Measurements from ENCODE around the gene ZNF117. TPM values are rescaled to one million over a fixed set of nuclear protein-coding genes. Genes with fewer than 3 reads are reported as not detected.

The ZNF117 gene
- total and polyA plus RNA-seq, 9 of the 15 experiments (the other 6 are each of a cell fraction or from before 2014, with no cell fraction given): 2.5 to 18.9 (median 14.1) TPM

DNA sequence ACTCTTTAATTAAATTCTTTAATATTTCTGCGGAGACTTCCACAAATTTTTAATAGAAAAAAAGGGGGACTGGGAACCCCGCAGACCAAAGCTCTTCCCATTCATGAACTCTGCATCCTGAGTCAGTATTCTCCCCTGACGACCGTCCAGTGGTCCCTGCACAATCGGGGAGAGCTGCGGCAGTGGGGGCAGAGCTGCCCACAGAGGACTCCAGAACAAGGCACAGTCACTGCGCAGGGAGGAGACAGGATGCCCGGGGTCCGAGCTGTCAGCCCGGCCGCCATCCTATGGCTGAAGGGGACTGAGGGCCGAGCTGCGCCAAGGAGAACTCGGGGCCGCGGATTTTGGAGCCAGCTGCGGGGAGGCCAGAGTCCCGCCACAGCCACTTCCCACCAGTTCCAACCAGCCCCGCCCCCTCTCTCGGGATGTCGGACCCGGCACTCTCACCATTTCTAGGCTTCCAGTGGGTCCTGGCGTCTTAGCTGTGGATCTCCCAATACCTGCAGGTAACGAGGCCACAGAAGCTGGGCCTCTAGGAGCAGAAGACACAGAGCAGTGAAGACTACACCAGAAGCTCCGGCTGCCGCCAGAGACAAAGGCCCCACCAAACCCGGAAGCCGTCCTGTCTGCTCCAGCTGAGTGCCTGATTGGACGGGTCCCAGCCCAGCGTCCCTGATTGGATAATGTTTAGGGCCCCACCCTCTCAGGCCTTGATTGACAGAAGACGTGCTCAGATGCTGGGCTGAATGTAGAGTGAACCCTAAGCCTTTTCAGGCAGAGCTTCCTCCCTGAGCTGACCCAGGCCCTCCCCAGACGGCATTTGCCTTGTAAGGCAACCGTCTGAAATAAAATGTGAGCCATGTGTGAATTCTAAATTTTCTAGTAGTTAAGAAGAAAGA is 15.5 kb upstream of the ZNF117 start, which contains the start of gene ERV3-1 (continued):
- TF ChIP-seq, protein P1, sequence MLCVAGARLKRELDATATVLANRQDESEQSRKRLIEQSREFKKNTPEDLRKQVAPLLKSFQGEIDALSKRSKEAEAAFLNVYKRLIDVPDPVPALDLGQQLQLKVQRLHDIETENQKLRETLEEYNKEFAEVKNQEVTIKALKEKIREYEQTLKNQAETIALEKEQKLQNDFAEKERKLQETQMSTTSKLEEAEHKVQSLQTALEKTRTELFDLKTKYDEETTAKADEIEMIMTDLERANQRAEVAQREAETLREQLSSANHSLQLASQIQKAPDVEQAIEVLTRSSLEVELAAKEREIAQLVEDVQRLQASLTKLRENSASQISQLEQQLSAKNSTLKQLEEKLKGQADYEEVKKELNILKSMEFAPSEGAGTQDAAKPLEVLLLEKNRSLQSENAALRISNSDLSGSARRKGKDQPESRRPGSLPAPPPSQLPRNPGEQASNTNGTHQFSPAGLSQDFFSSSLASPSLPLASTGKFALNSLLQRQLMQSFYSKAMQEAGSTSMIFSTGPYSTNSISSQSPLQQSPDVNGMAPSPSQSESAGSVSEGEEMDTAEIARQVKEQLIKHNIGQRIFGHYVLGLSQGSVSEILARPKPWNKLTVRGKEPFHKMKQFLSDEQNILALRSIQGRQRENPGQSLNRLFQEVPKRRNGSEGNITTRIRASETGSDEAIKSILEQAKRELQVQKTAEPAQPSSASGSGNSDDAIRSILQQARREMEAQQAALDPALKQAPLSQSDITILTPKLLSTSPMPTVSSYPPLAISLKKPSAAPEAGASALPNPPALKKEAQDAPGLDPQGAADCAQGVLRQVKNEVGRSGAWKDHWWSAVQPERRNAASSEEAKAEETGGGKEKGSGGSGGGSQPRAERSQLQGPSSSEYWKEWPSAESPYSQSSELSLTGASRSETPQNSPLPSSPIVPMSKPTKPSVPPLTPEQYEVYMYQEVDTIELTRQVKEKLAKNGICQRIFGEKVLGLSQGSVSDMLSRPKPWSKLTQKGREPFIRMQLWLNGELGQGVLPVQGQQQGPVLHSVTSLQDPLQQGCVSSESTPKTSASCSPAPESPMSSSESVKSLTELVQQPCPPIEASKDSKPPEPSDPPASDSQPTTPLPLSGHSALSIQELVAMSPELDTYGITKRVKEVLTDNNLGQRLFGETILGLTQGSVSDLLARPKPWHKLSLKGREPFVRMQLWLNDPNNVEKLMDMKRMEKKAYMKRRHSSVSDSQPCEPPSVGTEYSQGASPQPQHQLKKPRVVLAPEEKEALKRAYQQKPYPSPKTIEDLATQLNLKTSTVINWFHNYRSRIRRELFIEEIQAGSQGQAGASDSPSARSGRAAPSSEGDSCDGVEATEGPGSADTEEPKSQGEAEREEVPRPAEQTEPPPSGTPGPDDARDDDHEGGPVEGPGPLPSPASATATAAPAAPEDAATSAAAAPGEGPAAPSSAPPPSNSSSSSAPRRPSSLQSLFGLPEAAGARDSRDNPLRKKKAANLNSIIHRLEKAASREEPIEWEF (CRISPR knock-in tag; IDR thresholded peaks at IDR 0.05): no peak
- peak; percentile 68 to 74 for TF ChIP-seq NRF1 (conservative IDR thresholded peaks at IDR 0.05 in 1 of 2, IDR thresholded peaks at IDR 0.05 in 1 of 2)
- TF ChIP-seq, protein P2, sequence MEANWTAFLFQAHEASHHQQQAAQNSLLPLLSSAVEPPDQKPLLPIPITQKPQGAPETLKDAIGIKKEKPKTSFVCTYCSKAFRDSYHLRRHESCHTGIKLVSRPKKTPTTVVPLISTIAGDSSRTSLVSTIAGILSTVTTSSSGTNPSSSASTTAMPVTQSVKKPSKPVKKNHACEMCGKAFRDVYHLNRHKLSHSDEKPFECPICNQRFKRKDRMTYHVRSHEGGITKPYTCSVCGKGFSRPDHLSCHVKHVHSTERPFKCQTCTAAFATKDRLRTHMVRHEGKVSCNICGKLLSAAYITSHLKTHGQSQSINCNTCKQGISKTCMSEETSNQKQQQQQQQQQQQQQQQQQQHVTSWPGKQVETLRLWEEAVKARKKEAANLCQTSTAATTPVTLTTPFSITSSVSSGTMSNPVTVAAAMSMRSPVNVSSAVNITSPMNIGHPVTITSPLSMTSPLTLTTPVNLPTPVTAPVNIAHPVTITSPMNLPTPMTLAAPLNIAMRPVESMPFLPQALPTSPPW (CRISPR knock-in tag; IDR thresholded peaks at IDR 0.05): peak; percentile 68
- no peak for TF ChIP-seq PCBP1 (IDR thresholded peaks at IDR 0.05; ENCODE audit: low read depth, low read length, poor library complexity, severe bottlenecking)
- no peak for TF ChIP-seq PRMT5 (CRISPR knock-in tag; IDR thresholded peaks at IDR 0.05)
- TF ChIP-seq SRSF9 (IDR thresholded peaks at IDR 0.05; ENCODE audit: borderline replicate concordance, low read depth, low read length): no peak
- TF ChIP-seq RNF2 (IDR thresholded peaks at IDR 0.05): no peak
- TF ChIP-seq, protein P3, sequence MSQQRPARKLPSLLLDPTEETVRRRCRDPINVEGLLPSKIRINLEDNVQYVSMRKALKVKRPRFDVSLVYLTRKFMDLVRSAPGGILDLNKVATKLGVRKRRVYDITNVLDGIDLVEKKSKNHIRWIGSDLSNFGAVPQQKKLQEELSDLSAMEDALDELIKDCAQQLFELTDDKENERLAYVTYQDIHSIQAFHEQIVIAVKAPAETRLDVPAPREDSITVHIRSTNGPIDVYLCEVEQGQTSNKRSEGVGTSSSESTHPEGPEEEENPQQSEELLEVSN (IDR thresholded peaks at IDR 0.05; ENCODE audit: borderline replicate concordance in 1 of 2, extremely low read depth in 1 of 2, insufficient read depth in 1 of 2, insufficient read length in 1 of 2, low read depth in 1 of 2, low read length in 1 of 2, poor library complexity in 1 of 2, severe bottlenecking in 1 of 2): peak; percentile 21 to 42
- TF ChIP-seq HDGF (IDR thresholded peaks at IDR 0.05): no peak
- TF ChIP-seq NONO (IDR thresholded peaks at IDR 0.05; ENCODE audit: low read depth in 2 of 2, low read length in 1 of 2): no peak
- peak; percentile 82 for TF ChIP-seq SAP30 (IDR thresholded peaks at IDR 0.05; ENCODE audit: borderline replicate concordance, insufficient read depth, low read depth, low read length, poor library complexity, severe bottlenecking)
- no peak for TF ChIP-seq ZNF77 (CRISPR knock-in tag; IDR thresholded peaks at IDR 0.05)
- no peak for TF ChIP-seq SIRT6 (IDR thresholded peaks at IDR 0.05; ENCODE audit: low read depth, low read length)
- TF ChIP-seq ARID2 (IDR thresholded peaks at IDR 0.05): no peak

Data from K562 (cell line).